ENCODE results near the gene IYD.

Gene IYD

DNA sequence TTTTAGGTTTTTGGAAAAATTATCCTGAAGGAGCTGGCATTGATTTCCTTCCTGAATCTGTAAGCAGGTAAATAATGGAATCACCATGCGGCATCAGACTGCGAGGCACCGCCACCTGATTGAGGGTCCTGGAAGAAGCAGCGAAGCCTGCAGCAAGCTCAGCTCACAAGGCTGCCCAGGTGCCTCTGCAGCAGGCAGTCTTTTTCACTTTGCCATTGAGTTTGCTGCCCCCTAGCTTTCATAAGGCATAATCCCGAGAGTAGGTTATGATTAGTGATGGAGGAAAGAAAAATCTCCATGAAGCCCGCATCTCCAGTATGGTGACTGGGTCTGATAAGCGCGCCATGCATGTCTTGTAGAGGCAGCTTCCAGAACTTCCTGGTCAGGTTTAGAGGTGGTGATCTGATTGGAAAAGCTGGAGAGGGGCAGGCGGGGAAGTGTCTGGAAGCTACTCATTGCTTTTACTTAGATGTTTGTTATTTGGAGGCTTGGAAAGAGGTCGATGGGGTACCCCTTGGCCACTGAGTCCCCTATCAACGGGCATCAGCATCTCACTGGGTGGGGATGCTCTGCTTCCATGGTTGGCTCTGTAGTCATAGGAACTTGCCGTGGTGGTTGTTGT lies 26.7 kb downstream of the IYD start:
- DNase-seq = peak; percentile 66

DNA sequence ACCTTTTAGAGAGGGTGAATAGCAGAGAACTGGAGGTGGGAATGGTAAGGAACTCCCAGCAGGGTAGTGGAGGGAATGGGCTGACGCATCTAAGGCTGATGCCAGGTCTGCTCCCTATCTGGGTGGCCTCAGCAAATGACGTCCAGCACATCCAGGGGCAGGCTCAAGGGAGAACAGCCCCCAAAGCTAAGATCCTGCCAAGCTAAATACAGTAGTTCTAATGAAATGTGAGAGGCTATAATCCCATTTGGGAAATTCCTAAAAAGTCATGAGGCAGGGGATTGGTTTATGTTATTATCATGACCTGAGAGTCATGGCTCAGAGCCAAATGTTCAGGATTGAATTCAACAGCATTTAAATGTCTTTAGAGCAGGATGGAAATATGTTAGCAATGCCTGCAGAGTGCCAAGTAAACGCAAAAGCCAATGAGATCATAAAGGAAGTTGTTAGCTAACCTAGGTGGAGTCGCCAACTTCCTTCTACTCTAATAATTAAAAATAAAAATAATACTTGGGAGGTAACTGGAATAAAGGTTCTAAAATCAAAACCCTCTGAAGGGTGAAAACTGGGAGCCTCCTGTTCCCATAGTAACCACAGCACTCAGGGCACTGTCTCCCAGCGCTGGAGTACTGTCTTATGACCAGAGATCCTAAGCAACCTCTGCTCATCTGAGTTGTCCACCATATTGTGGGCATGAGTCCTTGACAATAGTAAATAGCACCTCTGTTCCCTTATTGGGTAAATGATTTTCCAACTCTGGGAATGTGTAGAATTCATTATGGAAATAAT lies 34.8 kb downstream of the IYD start:
- DNase-seq = peak; percentile 98

DNA sequence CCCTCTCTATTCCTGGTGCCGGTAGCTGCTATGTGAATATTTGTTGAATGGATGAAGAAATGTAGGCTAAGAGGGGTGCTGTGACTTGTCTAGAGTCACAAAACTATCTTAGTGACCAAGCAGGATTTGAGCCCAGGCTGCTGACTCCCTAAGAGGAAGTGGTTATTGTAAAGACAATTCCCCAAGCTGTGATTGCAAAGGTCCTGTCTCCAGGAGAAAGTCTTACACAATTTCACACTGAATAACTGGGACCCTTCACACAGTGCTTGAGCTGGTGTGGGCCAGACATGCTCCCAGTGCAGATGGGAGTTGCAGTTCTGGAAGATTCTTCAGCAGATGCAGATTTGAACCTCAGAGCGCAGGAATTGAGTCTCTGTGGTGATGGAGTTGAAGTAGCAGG lies 38.1 kb downstream of the IYD start:
- no peak for DNase-seq

DNA sequence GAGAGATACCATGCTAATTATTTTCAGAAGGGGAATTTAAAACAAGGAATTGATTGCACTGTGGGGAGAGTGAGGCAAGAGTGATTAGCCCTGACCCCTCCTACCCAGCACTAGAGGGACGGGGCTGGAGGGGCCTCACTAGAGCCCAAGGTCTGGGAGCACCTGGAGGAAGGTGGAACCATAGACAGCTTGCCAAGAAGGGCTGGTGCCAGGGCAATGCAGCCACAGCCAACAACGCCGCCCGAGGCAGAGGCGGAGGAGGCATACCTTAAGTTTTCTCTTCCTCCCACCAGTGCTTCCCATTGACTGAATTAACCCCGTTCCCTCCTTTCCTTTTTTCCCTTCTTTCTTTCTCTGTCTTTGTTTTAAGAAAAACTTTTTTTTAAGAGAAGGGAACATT lies 40.0 kb downstream of the IYD start:
- no peak for DNase-seq

DNA sequence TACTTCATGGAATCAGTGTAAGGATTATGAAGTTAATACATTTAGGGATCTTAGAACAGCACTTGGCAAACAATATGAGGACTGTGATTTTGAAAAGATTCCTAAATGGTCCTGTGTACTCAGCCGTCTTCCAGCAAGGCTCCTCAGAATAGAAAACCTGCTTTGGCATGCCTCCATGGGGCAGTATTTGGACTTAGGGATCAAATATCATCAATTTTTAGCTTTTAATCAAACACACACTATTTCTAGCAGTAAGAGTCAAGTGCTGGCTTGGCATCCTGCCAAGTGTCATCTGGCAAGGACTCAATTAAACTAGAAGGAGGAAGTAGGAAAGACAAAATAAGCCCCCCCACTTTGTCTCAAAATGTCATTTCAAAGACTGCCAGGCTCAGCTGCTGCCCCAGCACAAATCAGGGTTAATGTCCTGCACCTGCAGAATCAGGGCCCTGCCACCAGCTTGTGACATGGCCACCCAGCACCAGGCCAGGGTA lies 40.8 kb downstream of the IYD start:
- no peak for DNase-seq

DNA sequence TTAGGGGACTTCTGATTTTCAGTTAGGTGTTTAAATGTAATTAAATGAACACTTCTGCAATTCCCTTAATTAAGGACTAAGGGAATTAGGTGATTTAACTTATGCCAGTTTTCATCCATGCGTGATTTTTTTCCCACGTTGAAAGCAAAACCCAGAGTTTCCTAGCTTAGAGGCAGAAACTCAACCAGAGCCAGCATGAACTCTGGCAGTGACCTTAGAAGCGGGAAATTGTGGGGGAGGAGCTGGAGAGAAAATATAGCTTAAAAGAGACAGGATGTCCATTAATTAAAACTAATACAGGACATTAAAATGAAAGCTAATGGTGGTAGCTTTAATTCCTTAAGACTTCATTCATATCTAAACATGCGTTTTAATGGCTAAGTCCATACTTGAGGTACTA lies 41.6 kb downstream of the IYD start:
- DNase-seq = no peak

DNA sequence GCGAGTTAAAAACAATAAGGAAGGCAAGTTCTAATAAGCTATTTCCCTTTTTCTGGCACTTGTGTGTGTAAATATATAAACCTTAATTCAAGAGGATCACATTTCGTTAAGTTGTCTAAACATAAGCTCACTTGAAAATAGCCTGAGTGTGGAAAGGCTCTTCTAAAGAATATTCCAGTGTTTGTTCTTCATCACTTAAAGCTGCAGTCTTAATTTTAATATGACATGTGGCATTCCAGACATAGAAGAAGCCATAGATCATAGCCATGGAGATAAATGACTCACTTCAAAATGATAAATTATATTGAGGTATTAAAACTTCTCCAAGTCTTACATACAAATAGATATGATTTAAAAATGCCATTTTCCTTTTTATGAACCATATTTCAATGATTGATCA lies 42.1 kb downstream of the IYD start:
- DNase-seq = peak; percentile 43

DNA sequence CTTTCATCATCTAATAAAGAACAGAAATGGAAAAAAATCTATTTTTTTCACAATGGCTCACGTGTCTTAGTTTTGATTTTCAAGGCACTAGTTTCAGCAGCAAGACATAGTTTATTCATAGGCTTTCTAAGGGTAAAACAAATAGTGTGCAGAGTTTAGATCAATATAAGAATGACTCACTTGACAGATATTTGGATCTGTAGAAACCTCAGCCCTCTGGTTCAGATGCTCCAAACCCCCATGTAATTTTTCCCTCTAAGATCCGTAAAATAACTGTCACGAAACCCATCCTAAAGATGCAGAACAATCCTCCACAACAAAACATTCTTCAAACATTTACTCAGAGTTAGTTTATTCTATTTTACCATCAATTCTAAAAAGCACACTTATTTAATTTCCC lies 43.4 kb downstream of the IYD start:
- DNase-seq = no peak

DNA sequence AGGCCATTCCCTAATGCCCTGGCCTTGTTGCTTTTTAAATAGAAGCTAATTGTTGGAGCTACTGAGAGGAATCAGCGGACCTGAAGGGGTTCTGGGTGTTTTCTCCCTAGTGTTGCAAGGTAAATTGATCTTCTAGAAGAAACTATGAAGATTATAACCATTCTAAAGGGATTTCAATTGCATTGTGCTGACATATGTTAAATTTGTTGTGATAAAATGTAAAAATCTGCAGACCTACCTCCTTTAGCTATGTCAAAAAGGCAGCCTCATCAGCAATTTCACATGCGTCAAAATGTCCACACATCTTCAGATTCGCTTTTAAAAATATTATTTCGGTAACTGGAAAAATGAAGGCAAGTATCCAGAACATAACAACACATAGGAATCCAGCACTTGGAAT lies 44.4 kb downstream of the IYD start:
- no peak for DNase-seq

DNA sequence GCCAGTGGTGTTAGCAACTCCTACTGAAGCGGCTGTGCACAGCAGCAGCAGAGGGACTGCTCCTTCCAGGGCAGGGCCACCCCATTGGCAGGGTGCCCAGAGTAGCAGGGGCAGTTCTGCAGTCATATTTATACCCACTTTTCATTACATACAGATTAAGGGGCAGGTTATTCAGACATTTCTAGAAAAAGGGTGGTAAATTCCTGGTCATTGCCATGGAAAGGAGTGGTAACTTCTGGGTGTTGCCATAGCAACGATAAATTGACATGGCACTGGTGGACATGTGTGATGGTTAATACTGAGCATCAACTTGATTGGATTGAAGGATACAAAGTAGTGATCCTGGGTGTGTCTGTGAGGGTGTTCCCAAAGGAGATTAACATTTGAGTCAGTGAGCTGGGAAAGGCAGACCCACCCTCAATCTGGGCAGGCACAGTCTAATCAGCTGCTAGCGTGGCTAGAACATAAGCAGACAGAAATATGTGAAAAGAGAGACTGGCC lies 45.0 kb downstream of the IYD start:
- DNase-seq = no peak

DNA sequence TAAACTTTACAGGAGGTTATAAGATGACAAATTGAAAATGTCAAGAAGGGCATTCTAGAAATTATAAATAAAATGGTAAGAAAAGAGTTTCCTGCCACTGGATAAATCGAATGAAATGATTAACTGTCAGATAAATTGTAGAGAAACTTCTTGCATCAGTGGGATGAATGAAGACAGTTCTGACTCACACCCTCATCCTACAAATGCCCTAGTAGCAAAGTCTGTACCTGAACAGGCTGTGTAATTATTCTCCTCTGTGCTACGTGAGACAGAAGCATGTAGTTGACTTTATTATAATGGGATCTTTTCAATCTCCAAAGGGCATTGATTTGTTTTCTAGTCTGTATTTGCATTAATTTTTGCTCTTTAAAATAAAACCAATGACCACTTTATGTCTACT lies 47.3 kb downstream of the IYD start:
- no peak for DNase-seq

DNA sequence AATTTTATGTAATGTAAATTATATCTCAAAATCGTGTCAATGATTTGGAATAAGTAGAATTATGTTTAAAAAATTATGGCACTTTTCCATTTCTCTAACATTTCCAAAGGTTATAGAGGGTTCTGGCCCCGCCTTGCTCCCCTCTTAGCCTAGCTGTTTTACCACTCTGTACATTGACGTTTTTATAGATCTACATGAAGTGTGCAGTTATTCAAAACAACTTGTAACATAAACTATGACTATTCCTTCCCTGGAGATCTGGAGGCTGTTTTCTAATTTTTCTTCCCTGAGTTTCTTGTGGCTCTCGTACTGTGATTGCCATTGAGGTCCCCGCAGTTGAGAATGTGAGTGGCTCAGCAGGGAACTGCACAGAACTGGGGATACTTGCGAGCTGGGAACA lies 48.4 kb downstream of the IYD start:
- no peak for DNase-seq

DNA sequence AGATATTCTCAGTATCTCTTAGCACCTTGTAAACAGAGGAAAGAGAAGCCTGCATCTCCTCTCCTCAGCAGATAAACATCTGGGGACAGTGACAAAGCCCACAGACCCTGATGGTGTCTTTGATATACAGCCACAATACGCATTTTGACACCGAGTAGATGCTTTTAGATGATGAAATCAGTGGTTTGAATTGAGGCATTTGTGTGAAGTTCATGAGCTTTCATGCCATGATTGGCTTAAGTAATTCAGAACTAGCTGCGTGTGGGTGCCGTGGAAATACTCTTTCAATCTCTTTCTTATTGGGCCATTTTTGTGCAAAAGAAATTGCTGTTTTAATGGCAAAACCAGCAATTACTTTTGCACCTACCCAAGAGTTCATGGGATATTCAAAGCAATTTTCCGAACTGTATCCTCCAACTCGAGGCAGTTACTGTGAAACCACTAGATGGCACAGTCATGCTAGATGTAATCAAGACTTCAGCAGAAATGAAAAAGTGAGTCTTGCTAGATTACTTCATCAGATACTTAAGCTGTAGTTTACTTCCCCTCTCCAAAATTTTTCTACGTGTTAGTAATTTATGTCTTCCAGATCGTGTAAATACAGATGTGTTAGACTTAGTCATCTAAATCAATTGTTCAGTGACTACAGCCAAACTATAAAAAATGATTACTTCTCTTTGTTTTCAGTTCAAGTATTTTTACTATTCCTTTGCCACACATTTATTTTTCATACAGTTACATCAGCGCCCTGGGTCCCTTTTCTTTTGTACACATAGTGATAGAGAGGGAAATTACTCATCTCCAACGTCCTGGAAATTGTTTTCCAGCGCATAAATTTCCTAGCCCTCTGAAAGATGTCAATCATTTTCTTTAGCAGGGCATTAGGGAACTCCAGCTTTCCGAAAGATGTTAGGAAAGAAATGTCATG lies 49.4 kb downstream of the IYD start:
- DNase-seq = peak; percentile 89

DNA sequence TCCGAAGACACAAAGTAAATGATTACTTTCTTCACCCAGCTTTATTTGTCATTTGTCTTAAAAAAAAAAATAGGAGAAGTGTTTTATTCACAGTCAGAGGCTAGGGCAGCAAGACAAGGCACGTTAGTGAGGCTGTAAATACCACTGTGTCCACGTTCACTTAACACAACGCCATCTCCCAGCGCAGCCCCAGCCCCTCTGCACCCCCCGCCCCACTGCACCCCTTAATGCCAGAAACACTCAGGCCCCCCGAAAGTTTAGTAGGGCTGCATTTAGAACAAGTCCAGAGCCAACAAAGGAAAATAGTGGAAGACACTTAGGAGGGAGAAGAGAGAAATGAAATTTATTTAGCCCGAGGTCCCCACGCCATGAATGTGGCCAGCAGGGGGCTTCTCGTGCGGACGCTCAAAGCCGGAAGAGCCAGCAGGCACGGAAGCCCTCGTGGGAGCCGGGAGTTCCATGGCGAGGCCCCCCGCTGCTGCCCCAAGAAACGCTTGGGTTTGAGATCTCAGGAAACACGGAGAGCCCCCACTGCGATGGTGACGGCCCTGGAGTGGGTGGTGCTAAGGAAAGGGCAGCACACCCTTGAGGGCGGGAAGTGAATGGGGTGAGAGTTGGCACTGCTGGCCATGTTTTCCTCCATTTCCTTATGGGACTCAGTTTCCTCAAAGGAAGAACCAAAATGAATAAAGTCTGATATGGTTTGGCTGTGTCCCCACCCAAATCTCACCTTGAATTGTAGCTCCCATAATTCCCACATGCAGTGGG lies 50.2 kb downstream of the IYD start:
- DNase-seq = peak; percentile 67

DNA sequence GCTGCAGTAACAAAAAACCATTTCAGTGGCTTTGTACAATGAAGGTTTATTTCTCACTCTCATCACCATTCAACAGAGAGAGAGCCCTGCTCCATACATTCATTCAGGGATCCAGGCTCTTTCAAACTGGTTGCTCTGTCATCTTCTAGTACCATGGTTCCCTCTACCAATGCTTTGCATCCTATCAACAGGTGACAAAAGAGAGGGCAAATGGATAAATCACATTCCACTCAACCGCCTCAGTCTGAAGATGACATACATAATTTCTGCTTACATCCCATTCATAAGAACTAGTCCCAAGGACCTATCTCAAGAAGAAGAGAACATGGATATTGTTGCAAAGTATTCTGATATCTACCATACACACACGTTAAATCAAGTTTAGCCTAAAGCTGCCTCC lies 51.6 kb downstream of the IYD start:
- no peak for DNase-seq

DNA sequence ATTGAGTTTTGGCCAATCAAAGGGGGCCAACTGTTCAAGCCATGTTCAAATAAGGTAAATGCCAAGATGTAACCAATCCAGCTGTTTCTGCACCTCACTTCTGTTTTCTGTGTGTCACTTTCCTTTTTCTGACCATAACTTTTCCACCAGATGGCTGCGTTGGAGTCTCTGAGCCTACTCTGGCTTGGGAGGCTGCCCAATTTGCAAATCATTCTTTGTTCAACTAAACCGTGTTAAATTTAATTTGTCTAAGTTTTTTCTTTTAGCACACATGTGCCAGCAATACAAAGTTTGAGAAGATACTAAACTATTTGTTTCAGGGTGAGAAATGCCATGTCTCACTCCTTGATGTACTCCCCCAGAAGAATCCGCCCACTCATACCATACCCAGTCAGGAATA lies 52.1 kb downstream of the IYD start:
- DNase-seq = no peak

DNA sequence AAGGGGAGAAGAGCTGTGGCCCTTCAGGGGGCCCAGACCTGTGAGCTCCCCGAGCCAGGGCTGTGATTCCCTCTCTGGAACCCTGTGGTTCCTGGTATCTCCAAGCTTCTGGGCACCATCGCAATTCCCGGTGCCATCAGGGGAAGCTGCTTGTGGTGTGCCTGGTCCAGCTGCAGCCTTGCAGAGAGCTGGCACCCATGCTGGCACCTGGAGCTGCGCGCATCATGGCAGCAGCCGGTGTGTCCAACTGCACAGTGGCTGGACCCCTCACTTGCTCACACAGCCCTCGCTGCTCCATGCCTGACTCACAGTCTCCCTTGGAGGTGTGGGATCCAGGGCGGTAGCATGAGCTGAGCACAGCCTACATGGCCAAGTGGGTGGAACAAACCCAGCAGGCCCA lies 56.7 kb downstream of the IYD start:
- DNase-seq = no peak

DNA sequence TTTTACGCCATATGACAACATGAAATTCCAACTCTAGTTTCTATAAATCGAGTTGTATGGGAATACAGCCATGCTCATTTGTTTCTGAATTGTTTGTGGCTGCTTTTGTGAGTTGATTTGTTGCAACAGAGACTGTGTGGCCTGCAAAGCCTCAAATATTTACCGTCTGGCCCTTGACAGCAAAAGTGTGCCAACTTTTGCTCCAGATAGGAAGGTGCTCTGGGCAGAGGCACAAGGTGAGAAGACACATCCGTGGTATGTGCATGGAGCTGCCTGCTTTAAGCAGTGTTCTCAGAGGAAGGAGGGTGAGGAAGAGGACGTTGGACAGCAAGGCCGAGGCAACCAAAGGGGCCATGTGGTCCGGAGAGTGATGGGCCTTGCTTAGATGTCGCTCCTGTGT lies 57.4 kb downstream of the IYD start:
- DNase-seq = no peak

DNA sequence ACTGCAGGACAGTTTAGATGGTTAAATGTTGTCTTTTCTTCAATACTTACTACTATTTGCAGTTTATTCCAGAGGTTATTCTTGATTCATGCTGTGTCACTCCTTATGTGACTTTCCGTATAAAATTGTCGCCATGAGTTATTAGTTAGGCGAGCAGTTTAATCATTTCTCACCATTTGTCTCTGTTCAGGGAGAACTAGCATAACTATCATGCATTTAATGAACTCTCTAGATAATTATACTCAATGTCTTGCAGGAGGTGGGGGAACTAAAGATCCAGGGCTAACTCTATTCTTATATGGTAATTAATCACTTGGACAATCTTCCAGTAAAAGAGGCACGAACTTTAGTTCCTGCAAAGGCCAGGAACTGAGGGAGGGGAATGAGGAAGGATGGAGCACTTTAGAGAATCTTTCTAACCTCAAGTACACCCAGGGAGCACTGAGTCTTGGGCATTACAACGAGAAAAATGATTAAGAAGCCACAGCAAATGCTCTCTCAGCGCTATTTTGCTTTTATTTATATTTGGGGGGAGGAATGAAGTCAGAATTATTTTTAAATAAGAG lies 58.3 kb downstream of the IYD start:
- DNase-seq = no peak

DNA sequence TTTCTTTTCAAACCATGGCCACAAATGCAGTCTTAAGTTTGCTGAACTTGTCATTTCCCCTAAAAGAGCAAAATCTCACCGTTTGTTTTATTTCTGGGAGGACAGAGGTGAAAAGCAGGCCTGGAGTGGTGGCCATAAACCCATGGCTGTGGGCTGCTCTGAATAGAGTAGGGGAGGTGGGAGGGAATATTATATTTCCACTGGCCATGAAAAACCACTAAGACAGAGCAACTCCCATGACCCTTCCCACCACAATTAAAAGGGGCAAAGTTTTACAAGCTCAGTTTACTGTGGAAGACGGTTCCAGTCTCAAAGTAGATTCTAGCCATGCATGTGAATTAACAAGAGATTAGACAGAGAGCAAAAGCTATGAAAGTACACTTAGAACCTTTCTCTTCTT lies 59.0 kb downstream of the IYD start:
- DNase-seq = no peak

DNA sequence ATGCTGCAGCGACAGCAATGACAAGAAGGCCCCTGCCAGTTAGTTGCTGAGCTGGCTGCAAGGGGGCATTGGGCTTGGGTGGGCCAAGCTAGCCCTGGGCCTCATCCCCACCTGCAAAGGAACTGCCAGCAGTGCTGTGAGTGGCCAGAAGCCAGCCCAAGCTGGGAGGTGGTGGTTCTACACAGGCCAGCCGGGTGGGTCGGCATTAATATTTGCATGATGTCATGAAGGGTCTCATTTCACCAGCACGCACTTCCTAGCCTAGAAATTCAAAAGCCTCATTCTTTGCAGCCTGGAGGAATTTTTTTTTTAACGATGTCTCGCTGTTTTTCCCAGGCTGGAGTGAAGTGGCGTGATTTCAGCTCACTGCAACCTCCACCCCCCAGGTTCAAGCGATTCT lies 62.0 kb downstream of the IYD start:
- no peak for DNase-seq

DNA sequence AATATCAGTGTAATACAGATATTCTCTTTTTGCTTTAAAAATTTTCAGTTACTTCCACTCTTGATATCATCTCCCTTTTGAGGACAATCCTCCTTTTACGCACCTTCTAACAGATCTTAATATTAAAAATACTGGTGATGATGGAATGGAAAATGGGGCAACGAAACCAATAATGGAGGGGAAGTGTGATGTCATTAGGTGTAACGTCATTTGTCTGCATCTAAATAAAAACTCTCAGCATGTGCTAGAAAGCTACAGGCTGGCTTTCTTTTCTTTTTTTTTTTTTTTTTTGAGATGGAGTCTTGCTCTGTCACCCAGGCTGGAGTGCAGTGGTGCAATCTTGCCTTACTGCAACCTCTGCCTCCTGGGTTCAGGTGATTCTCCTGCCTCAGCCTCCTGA lies 66.5 kb downstream of the IYD start:
- no peak for DNase-seq
